HG03432 (cell line): Measurements from ENCODE around the gene PTCH2.
"Not testable (repeated sequence)": the region's sequence is repeated elsewhere in the genome, so short reads cannot be mapped to it uniquely, and the experiment has no call there.

Experiments used
- ATAC-seq: cut with Tn5 transposase; IDR thresholded peaks from one replicate; pipeline ENCODE4 v1.9.1; 2021; ENCODE audit warnings: mild to moderate bottlenecking, moderate library complexity; ENCODE audit not compliant: unreplicated experiment

The PTCH2 gene

DNA sequence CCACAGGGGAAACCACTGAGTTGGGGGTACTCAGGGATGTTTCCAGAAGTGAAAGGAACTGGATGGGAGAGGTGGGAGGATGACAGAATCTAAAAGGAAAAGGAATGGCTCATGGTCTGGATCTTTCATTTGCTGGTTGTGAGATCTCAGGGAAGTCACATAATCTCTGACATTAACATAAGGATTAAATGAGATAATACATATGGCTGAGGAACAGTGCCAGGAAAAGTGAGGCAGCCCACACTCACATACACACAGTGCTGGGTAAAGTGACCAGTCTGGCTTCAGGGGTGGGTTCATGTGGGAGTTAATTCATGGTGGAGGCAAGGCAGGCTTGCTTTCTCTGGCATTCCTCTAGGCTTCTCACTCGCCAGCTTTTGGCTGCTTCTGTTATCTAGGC lies 3.9 kb upstream of the PTCH2 start:
- ATAC-seq: no peak

DNA sequence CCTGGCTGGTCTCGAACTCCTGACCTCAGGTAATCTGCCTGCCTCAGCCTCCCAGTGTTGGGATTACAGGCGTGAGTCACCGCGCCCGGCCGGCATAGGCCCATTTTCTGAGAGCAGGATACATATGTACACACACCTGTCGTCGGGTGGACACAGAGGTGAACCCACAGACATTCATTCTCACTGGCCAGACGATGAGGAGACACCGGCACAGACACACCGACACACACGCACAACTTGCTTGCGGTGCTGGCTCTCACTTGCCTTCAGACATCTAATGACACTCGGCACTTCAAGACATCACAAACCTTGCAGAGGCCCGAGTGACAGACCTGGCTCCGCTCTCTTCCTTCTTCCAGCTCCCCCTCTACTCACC lies 579 bp downstream of the PTCH2 start:
- ATAC-seq: no peak

DNA sequence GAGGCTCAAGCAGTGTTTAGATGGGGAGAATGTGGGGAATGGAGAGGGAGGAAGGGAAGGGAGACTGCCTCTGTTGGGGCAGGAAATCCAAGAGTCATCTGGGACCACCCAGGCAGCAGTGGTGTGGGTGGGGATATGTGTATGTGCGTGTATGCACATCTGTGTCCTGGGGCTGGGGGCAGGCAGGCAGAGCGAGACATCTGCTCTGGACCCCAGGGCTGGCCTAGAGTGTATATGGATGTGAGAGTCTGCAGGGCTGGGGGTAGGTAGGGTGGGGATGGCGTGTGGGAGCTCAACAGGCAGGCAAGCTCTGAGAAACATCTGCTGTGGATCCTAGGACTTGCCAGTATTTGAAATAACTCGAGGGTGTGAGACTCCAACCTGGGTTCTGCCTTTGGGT lies 3.5 kb downstream of the PTCH2 start:
- no peak for ATAC-seq

DNA sequence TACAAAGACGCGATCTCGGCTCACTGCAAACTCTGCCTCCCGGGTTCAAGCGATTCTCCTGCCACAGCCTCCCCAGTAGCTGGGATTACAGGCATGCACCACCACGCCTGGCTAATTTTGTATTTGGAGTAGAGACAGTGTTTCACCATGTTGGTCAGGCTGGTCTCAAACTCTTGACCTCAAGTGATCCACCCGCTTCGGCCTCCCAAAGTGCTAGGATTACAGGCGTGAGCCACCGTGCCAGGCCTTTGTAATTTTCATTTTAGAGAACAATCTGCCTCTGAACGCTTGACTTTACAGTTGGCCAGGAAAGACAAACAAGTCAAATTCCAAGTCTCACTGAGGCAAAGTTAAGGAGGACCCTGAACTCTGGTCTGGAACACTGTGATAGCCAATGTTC lies 4.8 kb downstream of the PTCH2 start:
- ATAC-seq: not testable (repeated sequence)

DNA sequence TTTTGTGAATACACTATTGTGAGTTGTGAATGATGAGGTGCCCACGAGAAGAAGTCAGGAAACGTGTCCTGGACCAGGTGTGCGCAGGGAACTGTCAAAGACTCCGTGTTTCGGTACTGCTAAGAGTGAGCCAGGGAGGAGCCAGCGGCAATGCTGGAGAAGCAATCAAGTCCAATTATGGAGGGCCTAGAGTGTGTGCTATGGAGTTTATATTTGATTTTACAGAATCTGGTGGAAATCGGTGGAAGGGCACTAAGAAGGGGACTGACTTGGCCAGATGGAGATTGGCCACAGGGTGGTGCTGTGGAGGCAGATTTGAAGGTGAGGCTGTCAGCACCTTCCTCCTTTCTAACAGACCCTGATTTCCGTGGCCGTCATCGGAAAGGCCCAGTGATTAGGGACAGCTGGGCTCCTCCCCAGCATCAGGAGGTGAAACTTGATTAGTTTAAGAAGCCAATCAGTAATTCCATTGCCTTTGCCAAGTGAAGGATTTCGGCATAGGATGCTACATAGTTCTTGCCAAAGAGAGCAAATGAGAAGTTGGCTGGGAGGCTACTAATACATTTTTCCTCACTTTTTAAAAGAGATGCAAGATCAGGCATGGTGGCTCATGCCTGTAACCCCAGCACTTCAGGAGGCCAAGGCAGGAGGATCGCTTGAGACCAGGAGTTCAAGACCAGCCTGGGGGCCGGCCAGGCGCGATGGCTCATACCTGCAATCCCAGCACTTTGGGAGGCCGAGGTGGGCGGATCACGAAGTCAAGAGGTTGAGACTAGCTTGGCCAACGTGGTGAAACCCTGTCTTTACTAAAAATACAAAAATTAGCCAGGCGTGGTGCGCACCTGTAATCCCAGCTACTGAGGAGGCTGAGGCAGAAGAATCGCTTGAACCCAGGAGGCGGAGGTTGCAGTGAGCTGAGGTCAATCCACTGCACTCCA lies 7.0 kb downstream of the PTCH2 start:
- peak; percentile 71 for ATAC-seq

DNA sequence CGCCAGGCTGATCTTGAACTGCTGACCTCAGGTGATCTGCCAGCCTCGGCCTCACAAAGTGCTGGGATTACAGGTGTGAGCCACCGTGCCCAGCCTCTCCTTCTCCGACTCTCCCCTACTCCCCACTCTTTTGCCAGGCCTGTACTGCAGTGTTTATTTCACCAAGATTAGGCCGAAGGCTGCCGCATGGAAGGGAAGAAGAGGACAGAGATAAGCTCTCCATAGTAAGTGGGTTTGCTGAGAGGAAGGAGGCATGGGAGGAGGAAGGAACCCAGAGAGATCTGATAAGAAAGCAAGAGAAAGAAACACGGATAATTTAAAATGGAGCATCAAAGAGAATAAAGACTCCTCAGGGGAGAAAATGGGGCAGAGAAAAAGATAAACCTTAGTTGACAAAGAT lies 8.7 kb downstream of the PTCH2 start:
- ATAC-seq: no peak

DNA sequence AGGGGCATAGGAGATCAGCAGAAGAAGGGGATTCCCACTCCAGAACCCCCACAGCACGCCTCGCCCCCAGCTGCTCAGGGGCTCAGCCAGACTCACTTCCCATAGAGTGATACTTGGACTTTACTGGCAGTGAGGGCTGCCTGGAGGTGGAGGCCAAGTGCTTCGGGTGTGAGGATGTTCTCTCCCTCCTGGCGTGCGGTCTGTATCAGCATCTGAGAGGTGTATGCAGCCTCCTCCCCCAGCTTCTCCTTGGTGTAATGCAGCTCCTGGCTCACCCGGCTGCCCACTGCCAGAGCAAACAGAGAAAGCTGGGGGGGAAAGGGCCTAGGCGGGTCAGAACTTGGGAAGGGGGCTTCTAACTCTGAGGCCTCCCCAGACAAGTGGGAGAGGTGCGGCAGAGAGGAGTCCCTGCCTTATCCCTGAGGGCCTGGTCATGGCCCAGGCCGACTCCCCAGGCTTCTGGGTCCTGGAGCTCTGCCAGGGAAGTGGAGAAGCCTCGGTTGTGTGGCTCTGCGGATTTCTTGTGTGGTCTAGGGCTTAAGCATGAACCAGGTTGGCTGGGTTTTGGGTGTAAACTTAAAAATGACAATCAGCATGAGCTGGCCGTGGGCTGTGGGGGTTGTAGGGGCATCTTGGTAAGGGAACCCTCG lies 10.9 kb downstream of the PTCH2 start:
- ATAC-seq: no peak

DNA sequence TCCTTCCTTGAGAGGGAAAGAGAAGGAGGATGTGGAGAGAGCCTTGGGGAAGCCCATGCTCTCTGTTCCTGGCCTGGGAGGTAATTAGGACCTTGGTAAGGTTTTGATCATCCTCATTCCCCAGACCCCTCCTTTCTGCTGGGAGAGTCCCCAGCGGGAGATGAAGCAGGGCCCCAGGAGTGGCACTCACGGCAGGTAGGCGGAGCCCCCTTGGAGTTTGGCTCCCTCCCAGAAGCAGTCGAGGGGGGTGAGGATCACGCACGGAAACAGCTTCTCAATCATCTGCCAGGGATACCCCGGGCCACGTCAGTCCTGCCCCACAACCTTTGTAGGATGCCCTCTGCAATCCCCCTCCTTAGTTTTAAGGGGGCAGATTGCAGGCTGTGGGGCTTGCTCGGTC lies 11.5 kb downstream of the PTCH2 start:
- ATAC-seq: no peak

DNA sequence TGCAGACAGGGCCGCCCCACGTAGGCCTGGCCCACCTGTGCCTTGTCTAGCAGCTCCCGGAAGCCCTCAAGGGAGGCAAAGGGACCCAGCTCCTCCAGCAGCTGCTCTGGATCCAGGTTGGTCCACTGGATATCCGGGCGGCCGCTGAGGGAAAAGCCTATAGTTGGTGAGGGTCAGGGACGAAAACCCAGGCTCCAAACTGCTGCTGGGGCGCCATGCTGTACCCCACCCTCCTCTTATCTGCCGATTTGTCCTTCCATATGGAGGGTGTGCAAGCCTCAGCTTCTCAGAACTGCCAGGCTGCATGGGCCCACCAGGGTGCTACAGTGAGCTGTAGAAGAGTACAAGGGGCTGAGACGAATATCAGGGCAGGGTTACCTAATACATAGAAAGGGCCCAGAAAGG lies 12.2 kb downstream of the PTCH2 start:
- no peak for ATAC-seq

DNA sequence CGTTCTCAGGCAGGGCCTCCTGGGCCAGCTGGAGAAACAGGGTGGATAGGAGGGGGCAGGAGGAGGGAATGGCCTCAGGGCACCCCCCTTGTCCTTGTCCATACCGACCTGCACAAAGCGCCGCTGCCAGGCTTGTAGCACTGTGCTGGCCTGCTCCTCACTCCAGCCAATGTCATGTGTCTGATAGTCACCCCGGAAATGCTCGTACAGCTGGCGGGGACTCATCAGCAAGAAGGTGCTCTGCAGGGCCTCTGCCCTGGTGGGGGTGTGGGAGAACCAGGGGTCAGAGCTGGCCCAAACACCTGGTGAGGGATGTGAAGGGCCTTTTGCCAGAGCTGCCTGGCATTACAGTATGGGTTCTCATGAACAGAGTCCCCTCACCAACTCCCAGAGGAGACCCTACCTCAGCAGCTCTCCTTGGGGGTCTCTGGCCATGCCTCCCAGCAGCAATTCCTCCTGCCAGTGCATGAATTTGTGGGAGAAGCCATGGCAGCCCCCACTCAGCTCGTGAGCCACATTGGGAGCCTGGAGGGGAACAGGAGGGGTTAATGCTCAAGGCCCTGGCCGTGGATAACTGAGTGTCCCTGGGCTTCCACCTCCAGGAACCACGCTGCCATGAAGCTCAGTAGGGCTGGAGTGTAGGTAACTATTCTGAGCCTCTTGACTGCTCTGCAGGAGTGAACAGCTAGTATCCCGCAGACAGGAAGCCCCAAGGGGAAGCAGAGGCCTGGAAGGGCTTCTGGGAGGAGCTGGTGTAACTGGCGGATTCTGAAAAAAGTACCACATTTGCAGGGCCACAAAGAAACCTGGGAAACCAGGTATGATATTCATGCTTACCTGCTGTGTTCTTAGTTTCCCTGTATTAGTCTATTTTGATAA lies 13.3 kb downstream of the PTCH2 start:
- ATAC-seq: no peak

DNA sequence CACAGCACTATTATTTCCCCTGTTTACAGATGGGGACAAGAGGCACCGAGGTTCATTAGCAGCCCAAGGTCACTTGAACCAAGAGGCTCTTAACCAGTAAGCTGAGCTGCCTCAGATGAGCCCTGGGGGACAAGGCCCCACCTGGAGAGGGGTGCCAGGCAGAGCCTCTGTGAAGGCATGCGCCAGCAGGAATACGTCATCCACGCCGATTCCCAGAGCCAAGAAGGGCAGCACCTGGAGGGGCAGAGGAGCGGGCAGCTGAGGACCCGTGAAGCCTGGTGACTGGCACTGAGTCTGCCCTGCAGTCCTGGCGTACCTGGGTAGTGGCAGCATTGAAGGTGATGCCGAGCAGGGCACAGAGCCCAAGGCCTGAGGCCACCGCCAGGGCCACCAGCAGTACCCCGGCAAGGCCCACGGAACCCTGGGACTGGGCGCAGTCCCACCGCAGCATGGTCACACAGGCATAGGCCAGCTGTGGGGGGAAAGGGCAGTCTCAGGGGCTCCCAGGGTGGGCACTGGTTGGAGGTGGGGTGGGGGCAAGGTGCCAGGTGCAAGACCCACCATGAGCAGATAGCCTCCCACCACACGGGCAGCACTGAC lies 14.1 kb downstream of the PTCH2 start:
- no peak for ATAC-seq

DNA sequence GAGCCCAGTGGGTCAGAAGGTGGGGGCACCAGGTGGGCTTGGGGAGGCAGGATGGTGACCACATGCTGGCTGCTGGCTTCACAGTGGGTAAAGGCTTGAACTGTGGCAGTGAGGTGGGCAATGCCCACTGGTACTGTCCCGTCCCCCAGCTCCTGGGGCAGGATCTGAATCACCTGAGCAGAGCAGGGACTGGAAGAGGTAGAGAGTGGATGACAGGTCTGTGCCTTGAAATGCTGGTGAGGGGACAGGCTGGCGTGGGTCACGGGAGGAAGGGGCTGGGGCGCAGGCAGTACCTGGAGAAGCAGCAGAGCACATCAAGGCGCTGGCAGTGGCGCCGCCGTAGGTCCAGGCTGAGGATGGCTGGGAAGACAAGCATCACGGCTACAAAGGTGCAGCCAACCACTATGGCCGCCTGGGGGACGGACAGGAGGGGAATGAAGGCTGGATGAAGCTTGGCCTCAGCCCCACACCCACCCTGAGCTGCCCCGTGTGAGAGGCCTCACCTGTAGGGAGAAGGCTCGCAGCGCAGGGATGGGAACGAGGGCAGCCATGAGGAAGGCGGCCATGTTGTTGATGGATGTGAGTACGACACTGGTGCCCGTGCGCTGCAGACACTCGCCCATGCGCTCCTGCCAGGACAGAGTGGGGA lies 14.9 kb downstream of the PTCH2 start:
- no peak for ATAC-seq

DNA sequence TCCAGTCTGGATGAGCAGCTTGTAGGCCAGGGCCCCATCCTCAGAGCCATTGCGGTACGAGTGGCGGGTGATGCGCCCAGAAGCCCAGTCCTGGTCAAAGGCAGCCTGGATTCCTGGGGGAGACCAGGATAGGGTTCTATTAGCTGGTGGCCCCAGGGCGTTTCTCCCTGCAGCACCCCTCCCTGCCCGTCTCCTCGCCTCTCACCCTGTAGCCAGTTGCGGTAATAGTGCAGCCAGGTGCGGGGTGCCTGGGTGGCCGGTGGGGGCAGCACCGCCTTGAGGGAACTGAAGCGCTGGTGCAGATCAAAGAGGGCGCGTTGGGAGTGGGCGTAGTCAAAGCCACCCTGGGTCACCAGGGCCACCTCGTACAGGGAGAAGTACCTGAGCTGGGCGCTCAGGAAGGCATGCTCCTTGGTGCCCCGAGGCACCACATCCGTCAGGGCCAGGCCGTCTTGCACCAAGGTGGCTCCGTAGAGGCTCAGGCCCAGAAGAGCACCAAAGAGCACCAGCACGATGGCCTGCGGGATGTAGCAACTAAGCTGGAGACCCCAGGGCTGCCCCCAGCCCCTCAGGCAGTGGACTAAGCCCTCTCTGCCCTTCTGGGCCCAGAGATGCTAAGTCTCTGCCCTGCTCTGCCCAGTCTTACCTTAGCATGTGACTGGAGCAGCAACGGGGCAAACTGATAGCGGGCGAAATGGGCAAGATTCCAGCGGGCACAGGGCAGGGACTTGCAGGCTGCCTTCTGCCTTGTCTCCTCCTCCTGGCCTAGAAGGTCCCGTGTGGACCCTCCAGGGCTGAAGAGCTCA lies 15.7 kb downstream of the PTCH2 start:
- ATAC-seq: no peak

DNA sequence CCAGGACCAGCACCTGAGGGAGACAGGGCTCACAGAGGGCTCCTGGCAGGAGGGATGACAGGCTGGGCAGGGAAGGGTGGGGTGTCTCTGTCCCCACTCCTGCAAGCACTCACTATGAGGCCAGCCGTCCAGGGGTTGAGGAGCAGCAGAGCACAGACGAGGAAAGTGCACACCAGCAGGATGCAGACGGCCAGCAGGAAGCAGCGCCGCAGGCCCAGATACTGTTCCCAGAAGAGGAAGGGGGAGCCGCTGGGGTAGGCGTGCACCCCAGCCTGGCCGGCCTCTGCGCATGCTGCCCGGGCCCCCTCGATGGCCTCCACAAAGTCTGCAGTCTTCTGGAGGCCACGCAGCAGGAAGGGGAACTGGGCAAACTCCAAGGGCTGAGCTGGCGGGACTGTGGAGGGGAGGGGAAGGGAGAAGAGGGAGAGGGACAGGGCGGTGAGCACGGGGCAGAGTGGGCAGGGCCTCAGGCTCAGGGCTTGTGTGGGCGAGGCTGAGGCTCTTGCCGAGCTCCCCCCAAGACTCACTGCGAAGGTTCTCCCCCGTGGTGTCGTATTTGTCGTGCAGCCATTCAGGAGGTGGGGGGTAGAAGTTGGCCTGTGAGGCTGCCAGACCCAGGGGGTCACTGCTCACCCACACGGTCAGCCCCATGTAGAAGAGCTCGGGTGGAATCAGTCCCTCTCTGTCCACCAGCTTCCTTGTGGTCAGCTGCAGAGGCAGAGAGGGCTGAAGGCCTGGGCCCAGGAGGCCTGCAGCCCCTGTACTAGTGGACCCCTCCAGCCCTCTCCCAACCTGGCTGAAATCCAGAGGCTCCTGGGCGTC lies 16.5 kb downstream of the PTCH2 start:
- ATAC-seq: no peak

DNA sequence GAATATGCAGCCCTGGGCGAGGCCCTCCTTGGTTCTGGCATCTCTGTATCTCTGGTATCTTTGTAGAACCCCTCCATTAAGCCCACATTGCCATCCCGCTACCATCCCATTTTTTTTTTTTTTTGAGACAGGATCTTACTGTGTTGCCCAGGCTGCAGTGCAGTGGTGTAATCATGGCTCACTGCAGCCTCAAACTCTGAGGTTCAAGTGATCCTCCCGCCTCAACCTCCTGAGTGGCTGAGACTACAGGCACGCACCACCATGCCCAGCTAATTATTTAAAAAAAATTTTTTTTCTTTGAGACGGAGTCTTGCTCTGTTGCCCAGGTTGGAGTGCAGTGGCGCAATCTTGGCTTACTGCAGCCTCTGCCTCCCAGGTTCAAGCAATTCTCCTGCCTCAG lies 18.7 kb downstream of the PTCH2 start:
- not testable (repeated sequence) for ATAC-seq

DNA sequence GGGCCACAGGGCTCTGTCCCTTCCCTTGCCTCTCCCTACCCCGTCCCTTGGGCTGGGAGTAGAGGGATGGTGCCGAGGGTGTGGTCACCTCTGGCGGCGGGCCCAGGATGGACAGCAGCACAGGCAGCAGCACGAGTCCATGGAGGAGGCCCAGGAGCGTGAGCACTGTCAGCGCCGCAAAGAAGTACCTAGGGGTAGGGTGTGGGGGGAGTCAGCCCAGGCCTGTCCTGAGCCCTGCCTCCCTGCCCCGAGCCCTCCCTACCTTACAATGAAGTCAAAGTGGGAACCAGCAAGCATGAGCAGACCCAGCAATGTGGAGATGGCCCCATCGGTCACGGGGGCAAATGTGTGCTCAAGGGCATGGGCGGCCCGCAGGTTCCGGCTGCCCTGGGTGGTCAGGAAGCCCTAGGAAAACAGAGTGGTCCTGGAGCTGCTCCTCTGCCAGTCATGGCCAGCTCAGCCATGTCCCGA lies 20.0 kb downstream of the PTCH2 start:
- no peak for ATAC-seq

DNA sequence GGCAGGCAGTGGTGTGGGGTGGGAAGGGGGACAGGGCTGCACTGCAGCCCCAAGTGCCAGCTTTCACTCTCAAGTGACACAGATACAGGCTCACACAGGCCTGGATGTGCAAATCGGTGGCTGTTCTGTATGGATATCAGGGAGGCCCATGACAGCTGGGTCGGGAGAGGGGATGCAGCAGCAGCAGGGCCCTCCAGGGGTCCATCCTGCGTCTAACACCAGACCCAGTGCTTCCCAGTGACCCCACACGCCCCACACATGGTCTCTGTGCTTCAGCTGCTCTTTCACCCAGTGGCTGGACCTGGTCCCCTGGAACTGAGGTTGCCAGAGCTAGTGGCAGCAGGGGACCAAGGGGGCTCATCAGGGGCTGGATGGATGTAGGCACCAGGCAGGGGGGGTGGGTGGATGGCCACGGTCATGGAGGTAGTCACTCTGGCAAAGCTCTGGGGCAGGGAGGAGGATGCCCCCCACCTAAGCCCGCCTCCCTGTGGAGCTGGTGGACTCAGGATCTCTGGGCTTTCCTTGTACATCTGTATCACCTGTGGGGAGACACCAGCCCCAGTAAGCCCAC lies 20.8 kb downstream of the PTCH2 start:
- no peak for ATAC-seq

DNA sequence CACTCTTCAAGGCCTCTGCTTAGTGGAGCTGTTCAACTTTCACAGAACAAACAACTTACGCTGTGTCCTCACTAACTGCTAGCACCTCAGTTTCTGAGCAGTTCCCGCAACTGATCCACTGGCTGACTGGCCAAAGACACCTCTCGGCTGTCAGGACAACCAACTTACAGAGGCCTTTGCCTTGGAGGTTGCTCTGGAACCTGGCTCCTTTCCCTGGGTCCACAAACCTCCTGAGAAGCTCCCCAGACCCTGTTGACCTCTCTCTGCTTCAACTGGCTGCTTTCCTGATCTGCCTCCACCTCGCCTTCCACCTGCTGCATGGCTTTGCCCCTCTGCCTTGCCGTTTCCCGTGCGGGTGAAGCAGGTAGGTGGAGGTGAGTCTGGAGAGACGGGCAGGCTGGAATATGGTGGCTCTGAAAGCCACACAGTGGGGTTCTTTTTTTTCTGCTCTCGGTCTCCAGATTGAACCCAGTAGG lies 21.8 kb downstream of the PTCH2 start:
- no peak for ATAC-seq
